Measurements from ENCODE around the gene NLRC3.

- TF ChIP-seq RAD21 (IDR thresholded peaks at IDR 0.05) (no peak), GABPA (IDR thresholded peaks at IDR 0.05 in 1 of 2, conservative IDR thresholded peaks at IDR 0.05 in 1 of 2) (no peak), CTCF (IDR thresholded peaks at IDR 0.05; ENCODE audit: low read depth, low read length, missing input control) (no peak), HNF4G (IDR thresholded peaks at IDR 0.05) (no peak), MAX (IDR thresholded peaks at IDR 0.05) (no peak), YY1 (IDR thresholded peaks at IDR 0.05) (no peak), SP1 (IDR thresholded peaks at IDR 0.05) (no peak), ATF3 (IDR thresholded peaks at IDR 0.05) (no peak)
Observed at GRCh38 chr16:3509470-3509928, 67.7 kb downstream of the NLRC3 start.
